ENCODE measurements around the gene HTATIP2.
A peak's percentile ranks its signal among the peaks of the same experiment; 100 is the strongest.

DNA sequence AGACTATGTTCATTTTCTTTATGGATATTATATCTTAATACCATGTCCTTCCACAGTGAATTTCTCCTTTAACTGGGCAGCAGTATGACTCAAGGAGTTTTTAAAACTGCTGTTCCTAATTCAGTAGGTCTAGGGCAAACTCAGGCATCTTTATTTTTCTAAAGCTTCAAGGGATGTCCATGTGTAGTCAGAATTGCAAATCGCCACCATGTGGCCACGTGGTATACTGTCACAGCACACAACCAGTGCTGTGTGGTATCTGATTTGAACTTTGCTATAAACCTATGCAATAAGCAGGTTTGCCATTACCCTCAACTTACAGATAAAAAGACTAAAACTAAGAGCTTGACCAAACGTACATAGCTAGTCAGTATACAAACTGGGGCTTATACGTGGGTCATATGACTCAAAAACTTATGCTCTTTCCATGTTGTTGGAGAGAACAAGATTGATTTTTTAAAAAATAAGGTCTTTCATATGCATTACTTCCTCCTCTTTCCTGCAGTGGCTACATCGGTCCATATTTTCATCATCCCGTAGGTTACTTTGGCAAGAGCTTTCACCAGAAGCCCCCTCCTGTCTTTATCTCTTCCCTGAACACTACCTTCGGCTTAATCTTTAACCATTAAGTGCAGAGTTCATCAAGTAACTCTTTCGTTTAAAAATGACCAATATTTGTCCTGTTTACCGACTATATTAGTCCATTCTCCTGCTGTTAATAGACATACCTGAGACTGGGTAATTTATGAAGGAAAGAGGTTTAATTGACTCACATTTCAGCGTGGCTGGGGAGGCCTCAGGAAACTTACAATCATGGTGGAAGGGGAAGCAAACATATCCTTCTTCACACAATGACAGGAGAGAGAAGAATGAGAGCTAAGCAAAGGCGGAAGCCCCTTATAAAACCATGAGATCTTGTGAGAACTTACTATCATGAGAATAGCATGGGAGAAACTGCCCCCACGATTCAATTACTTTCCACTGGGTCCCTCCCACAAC, 8.0 kb upstream of the HTATIP2 start:
- no peak for TF ChIP-seq POLR2A (IDR thresholded peaks at IDR 0.05)
- peak; percentile 31 to 56 (median 42) for TF ChIP-seq CTCF (IDR thresholded peaks at IDR 0.05)
